HG03196 (cell line): ENCODE measurements around the gene SMU1.
"Not testable (repeated sequence)": the region's sequence is repeated elsewhere in the genome, so short reads cannot be mapped to it uniquely, and the experiment has no call there.

Source experiments
- ATAC-seq: cut with Tn5 transposase; IDR thresholded peaks from one replicate; pipeline ENCODE4 v1.9.1; 2021; ENCODE audit not compliant: unreplicated experiment

SMU1 gene

DNA sequence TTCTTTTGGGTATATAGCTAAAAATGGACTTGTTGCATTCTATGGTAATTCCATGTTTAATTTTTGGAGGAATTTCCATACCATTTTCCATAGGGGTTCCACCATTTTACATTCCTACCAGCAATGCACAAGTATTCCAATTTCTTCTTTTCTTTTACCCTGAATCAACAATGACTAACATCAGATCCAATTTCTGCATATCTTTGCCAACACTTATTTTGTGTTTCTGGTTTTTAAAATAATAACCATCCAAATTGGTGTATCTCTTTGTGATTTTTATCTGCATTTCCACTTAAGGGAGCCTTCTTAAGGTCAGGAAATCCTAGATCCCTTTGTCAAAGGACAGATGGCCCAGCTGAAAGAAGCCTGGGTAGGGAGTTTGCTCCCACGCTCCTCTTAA, 29.5 kb upstream of the SMU1 start:
- no peak for ATAC-seq

DNA sequence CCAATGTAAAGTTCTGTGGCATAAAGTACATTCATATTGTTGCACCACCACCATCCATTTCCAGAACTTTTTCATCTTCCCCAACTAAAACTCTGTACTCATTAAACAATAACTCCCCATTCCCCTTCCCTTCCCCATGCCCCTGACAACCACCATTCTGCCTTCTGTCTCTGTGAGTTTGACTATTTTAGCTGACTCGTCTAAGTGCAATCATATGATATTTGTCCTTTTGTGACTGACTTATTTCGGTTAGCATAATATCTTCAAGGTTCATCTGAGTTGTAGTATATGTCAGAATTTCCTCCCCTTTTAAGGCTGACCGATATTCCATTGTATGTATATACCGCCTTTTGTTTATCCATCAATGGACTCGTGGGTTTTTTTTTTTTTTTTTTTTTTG, 29.0 kb upstream of the SMU1 start:
- ATAC-seq: no peak

DNA sequence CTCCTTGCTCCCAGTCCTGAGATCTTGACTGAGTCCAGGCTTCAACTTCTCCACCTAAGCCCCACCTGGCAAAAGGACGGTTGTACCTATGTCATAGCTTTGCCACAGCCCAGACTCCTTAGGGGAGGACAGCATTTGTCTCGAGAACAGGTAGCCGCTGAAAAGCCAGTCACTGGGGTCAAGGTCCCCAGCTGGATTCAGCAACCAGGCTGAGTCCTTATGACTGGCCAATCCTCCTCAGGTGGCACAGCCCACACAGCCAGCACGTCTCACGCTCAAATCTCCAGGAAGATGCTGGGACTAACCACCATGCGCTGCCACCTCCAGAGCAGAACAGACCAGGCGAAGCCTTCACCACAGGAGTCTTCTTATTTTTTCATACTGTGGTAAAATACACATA, 27.9 kb upstream of the SMU1 start:
- no peak for ATAC-seq

DNA sequence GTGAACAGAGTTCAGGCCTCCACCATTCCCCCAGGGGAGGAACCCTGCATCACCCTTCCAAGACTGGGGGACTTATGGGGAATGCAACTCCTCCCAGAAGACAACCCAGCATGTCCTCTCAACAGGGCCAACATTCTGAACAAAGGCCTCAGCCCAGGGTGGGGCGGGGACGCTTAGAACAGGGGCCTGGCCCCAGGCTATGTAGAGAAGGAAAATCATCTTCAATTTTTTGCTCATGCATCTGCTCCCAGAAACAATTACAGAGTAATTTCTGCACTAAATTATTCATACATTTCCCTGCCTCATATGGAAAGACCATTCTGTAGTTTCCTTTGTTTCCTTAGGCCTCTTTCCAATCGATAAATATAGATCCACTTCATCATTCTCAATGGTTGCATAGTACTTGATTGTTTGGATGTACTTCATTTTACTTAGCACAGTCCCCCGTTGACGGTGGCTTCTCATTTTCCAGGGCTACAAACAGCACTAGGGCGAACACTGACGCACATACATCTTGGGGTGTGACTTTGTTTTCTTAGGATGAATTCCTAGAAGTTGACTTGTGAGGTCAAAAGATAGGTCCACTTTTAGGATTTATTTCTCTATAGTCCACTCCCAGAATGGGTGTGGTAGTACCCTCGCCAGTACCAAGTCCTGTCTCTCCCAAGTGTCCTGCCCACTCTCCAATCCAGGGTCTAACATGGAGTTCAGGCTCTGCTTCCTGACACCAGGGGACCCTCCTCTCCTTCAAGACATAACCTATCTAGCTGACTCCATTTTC, 27.2 kb upstream of the SMU1 start:
- ATAC-seq: no peak

DNA sequence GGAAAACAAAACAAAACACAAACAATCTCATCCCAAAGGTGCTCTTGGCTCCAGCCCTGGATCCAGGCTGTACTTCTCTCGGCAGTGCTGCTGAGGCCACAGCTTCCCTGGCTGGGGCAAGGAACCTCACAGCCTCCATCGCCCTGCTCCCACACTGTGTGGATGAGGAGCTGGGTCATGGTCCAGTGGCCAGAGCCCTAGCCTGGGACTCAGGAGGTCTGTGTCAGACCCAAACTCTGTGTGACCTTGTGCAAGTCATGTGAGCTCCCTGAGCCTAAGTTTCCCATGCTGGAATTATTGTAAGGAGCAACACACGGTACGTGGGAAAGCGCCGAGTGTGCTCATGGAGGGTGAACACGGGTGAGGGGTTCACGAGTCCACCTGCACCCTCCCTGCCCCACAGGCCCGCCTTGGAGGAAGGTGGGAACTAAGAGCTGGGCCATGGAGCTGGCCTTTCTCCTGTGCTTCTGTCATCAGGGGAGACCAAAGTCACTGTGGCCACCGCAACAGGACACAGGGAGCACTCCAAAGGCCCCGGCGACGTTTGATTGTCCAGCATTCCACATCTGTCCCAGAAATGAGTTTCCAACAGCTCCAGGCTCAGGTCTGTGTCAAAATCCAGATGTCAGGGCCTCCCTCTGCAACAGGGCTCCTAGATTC, 26.2 kb upstream of the SMU1 start:
- ATAC-seq: no peak

DNA sequence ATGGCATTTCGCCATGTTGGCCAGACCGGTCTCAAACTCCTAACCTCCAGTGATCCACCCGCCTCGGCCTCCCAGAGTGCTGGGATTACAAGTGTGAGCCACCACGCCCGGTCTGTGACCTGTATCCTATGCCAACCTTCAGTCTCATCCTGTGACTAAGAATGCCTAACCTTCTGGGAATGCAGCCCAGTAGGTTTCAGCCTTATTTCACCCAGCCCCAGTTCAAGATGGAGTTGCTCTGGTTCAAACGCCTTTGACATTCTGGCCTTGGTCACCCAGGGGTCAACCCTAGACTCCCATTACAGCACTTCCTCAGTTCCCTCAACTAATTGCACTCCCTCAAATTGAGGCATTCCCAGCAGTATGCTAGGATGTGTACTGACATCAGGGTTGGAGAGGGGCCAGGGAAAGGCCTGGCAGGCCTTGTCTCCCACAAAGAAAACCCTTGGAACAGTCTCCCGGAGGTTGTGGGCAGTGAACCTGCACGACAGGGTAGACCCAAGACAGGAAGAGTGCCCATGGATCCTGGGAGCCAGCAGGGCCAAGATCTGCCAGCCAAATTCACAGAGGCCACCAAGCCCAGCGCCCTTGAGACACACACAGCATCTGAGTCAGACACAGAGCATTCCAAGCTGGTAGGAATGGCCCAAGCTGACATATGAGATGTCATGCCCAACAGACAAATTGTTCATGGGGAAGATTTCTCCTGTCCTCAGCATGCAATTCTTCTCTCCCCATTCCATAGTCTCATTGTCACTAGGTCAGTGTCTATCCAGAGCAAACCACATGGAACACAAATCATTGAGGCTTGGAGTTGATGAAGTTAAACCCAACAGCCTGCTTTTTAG, 24.9 kb upstream of the SMU1 start:
- no peak for ATAC-seq

DNA sequence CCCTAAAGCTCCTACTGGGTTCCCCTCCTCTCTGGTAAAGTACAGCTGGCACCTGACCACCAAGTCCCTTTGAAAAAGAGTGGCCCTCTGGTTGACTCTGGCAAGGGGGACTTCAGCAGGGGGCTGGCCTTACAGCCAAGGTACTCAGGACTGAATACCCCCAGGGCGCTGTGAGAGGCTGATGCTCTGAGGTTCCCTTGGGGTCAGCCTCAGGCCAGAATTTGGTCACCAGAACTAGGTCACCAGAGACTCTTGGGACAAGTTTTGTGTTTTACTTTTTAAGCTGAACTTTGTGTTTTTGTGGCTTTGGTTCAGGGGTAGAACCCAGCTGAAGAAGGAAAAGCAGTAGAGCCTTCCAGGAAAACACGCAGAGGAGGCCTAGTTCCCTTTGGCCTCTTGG, 23.3 kb upstream of the SMU1 start:
- no peak for ATAC-seq

DNA sequence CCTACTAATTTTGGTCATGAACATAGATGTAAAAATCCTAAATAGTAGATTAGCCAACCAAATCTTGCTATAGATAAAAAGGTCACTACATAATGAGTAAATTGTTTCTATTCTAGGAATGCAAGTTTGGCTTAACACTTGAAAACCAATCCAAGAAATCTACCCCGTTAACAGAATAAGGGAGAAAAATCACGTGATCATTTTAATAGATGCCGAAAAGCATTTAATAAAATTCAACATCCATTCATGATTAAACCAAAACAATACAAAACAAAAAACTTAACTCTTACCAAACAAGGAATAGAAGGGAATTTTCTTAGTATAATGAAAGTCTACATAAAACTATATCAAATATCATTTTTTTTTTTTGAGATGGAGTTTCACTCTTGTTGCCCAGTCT, 20.7 kb upstream of the SMU1 start:
- no peak for ATAC-seq

DNA sequence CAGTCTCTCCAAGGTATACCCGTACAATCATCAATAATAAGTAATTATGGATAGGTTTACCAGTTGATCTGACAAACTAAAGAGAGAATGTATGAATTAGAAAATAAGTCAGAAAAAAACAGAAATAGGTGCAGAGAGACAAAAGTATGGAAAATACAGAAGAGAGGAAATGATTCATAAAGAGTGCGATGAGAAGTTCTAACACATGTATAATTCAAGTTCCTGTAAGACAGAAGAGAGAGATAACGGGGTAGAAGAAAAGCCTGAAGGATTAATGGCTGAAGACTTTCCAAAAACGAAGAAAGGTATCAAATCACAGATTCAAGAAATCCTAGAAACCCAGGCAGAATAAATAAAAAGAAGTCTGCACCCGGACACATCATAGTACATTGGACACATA, 16.2 kb upstream of the SMU1 start:
- no peak for ATAC-seq

DNA sequence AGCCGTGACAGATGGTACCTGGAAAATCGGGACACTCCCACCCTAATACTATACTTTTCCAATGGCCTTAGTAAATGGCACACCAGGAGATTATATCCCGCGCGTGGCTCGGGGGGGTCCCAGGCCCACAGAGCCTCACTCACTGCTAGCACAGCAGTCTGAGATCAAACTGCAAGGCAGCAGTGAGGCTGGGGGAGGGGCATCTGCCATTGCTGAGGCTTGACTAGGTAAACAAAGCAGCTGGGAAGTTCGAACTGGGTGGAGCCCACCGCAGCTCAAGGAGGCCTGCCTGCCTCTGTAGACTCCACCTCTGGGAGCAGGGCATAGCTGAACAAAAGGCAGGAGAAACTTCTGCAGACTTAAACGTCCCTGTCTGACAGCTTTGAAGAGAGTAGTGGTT, 9.2 kb upstream of the SMU1 start:
- not testable (repeated sequence) for ATAC-seq

DNA sequence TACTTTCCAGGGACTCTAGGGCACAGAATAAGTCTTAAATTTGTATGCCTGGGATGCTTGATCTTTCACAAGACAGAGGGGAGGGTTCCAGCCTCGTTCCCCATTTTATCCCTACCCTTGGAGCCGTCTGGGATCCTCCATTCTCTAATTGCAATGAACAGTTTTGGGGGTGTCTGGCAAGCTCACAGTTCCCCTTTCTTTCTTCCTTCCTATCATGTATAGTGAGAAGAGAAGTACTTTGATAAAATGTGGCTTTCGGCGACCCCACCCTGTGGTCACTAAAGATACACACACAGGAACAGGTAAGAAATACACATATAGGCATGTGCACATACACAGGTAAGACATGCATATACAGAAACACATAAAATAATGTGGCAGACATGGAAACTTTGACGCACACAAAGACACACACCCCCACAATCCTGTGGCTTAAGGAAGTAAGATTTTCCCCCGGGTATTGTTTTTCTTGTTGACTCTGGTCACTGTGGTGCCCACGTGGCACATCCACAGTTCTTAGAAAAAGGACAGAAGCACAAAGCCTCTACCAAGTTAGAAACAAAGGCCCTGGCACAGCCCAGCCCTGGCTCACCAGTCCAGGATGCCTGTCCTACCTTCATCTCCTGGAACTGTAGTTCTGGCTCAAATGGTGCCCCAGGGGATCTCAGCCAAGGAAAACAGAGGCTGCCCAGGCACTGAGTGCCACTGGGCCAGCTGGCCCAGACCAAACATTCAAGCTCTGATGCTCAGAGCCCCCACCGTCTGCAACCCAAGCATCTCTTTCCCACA, 6.3 kb upstream of the SMU1 start:
- ATAC-seq: no peak

DNA sequence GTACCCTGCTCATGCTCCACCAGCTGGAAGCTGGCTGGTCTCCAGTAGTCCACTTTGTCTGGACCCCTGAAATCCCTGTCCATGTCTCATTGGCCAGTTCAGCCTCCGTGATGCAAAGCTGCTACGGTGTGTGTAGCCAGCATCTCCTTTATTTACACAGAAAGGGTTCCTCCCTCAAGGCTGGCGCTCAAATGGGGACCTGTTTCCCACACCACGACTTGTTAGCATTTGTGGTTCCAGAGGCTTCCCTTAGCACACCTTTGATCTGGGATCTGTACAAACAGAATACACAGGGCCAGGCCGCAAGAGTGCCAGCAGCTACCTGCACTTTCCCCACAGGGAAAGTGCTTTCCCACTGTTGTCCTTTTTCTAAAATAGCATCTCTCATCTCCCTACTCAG, 5.7 kb upstream of the SMU1 start:
- no peak for ATAC-seq

DNA sequence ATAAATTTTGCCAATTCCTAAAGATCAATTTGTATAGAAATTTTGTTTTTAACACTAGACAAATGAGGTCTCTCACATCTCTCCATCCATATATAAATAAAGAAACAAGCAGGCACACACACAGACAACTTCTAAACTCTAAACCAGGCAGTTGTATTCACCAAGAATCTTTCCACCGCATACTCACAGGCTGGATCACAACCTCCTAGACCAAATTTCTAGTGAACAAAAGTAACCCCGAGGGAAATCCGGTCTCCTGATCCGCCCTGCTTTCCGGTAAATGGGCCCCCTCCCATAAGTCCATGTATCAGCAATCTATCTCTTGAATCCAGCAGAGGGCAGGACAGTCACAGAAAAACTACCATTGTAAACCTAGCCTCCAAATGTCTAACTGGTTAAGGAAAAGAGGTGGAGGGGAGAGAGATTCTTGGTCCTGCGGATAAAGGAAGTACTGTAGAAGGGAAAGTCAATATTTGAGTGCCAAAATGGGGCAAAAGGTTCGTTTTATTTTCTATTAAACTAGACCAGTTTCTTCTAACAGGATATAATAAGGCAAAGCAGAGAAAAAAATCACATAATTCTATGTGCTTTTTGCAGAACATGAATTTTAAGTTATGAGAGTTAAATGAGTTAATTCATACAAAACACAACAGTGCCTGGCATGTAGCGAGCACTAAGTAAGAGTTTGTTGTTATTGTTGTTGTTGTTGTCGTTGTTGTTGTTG, 4.8 kb upstream of the SMU1 start:
- peak; percentile 38 for ATAC-seq

DNA sequence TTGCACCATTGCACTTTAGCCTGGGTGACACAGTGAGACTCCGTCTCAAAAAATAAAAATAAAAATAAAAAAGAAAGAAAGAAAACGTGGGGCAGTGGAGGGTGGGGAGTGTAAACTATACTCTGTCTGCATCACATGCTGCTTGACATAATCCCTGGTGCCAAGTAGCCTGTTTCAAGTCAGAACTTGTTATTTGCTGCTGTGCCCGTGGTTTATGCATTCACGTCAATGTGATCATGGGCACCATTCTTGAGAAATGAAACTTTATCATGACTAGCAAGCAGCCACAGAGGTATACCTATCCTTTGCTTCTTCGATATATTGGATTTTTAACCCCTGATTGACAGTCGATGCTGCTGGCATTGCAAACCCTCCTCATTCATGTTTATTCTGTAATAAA, 4.1 kb upstream of the SMU1 start:
- ATAC-seq: no peak

DNA sequence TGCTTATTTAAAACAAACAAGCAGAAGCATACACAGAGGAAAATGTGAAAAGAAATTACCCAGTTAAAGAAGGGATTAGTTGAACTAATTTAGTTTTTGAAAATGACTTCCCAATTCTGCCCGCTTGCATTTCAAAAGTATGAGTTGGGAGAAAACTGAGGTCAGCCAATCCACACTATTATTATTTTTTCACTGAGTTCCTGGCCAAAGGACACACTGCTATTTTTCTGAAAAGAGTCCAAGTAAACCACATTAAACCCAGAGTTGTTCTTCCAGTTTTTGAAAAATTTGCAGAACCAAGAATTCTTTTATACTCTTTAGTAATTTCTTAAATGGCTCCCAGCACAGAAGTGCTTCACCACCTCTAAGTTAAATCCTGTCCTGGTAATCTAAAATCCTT, 7.5 kb downstream of the SMU1 start:
- no peak for ATAC-seq

DNA sequence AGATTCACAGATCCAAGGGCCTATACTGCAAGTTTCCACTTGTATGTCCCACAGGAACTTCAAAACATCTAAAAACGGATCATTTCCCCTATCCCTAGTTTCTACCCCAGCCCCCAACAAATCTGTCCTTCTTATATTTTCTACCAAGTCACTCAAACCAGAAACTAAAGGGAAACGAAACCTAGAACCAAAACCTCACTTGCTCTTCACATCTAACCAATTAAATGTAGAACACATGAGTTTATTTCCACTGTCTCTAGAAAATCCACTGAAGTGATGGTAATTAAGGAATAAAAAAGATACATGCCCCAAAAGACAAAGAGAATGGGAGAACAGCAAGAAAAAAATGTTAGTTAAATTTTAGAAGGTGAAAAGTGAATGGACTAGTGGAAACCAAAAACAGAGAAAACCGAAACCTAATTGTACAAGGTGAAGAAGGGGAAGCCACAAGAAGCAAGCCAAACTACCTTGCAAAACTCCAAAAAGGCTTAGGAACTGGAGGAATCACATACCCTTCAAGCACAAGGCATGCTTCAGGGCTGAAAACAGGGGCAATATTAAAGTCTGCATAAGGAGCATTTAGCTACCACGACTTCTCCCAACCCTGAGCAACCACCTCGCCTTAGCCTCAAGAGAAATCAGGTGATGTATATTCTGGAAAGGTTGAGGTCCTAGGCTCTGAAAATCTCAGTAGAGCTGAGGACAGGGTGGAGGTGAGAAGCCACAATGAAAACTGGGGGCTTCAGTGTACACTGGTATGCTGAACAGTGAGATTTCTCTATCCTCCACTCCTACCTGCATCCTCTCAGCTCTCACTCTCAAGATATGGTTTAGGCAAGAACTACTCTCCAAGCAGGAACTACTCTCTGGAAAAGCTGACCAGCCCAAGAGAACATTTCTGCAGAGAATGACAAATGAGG, 11.1 kb downstream of the SMU1 start:
- peak; percentile 65 for ATAC-seq

DNA sequence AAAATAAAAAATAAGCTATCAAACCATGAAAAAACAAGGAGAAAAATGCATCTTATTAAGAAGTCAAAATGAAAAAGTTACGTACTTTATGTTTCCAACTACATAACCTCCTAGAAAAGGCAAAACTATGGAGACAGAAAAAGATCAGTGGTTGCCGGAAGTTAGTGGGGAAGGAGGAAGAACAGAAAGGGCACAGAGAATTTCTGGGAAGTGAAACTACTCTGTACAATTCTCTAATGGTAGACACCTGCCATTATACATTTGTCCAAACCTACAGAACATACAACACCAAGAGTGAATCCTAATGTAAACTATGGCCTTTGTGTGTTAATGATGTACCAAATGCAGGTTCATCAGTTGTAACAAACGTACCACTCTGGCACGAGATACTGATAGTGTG, 25.3 kb downstream of the SMU1 start:
- ATAC-seq: no peak

DNA sequence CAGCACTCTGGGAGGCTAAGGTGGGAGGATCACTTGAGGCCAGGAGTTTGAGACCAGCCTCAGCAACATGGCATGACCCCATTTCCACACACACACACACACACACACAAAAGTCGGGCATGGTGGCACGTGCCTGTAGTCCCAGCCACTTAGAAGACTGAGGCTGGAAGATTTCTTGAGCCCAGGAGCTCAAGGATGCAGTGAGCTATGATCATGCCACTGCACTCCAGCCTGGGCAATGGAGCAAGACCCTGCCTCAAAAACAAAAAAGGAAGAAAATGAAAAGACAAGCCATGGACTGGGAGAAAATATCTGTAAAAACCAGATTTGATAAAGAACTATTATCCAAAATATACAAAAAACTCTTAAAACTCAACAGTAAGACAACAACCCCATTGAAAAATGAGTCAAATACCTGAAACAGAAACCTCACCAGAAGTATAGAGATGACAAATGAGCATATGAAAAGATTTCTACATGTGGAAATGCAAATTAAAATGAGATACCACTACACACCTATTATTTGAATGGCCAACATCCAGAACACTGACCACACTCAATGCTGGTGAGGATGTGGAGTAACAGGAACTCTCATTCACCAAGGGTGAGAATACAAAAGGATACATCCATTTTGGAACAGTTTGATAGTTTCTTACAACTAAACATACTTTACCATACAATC, 26.7 kb downstream of the SMU1 start:
- peak; percentile 63 for ATAC-seq

DNA sequence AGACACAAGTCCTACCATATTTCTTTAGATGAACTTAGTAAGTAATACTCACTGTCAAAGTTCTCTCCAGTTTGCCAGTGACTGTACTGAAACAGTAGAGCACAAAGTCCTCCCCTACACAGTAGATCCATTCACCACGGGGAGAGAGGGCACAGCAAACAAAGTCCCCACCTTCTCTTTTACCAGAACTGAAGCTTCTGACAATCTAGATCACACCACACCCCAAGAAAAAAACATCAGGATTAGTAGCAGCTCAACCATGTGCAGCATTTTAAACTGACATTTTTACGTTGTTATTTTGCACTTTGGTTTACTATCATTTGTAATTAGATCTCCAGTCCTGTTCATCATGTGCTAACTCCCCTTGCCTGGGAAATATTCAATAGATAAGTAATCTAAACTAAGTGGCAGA, 28.4 kb downstream of the SMU1 start:
- no peak for ATAC-seq
